PFSK-1 (cell line): ENCODE results near the gene YIPF1.

Source experiments
- FOXP2 ChIP-seq: optimal IDR thresholded peaks from 2 replicates; pipeline ENCODE3; 2011; ENCODE audit warnings: borderline replicate concordance, control low read depth, inconsistent platforms; ENCODE audit not compliant: insufficient read depth; ENCODE audit errors: extremely low read length, extremely low read depth
- POLR2AphosphoS5 ChIP-seq: IDR thresholded peaks from 2 replicates; pipeline ENCODE4 v1.6.1; 2012; ENCODE audit warnings: low read depth, mild to moderate bottlenecking, control low read depth, low read length, moderate library complexity
- REST ChIP-seq, 2 experiments: IDR thresholded peaks; 2 replicates each; pipeline versions ENCODE4 v1.6.1 to v1.8.0; 2011 to 2012; ENCODE audit warnings: low read depth in 2 of 2, low read length in 2 of 2, control low read depth in 1 of 2, inconsistent platforms in 1 of 2, mild to moderate bottlenecking in 1 of 2, moderate library complexity in 1 of 2; ENCODE audit not compliant: insufficient read depth in 1 of 2
- SIN3A ChIP-seq: IDR thresholded peaks from 2 replicates; pipeline ENCODE4 v1.6.1; 2012; ENCODE audit warnings: mild to moderate bottlenecking, low read length, moderate library complexity, borderline replicate concordance; ENCODE audit not compliant: insufficient read depth
- TAF1 ChIP-seq: IDR thresholded peaks from 2 replicates; pipeline ENCODE4 v1.6.1; 2012; ENCODE audit warnings: low read length, control low read depth, borderline replicate concordance; ENCODE audit not compliant: insufficient read depth

YIPF1 gene

GRCh38 chr1:53931523-53931922 is 41.9 kb upstream of the YIPF1 start:
- no peak for TF ChIP-seq POLR2AphosphoS5

GRCh38 chr1:53930932-53931331 is 41.3 kb upstream of the YIPF1 start:
- TF ChIP-seq REST (IDR thresholded peaks at IDR 0.05; ENCODE audit: insufficient read depth in 1 of 2, low read depth in 2 of 2, low read length in 2 of 2) (no peak), FOXP2 (no peak), POLR2AphosphoS5 (no peak), TAF1 (no peak), SIN3A (no peak)

GRCh38 chr1:53929246-53929960 is 39.8 kb upstream of the YIPF1 start:
- TF ChIP-seq POLR2AphosphoS5 (no peak), TAF1 (no peak), REST (IDR thresholded peaks at IDR 0.05; ENCODE audit: insufficient read depth in 1 of 2, low read depth in 2 of 2, low read length in 2 of 2) (no peak), SIN3A (no peak), FOXP2 (no peak)

GRCh38 chr1:53927376-53927881 is 37.8 kb upstream of the YIPF1 start:
- no peak for TF ChIP-seq TAF1
- TF ChIP-seq SIN3A: no peak
- TF ChIP-seq REST (IDR thresholded peaks at IDR 0.05; ENCODE audit: insufficient read depth in 1 of 2, low read depth in 2 of 2, low read length in 2 of 2): no peak
- TF ChIP-seq FOXP2: no peak
- TF ChIP-seq POLR2AphosphoS5: no peak

GRCh38 chr1:53919675-53920066 is 30.1 kb upstream of the YIPF1 start:
- TF ChIP-seq SIN3A: no peak
- TF ChIP-seq REST (IDR thresholded peaks at IDR 0.05; ENCODE audit: insufficient read depth in 1 of 2, low read depth in 2 of 2, low read length in 2 of 2): no peak
- TF ChIP-seq FOXP2: no peak
- no peak for TF ChIP-seq POLR2AphosphoS5
- no peak for TF ChIP-seq TAF1
